HCT116 (cell line): ENCODE results near the gene FKBP14. TPM values are rescaled to one million over a fixed set of nuclear protein-coding genes. Genes with fewer than 3 reads are reported as not detected.
A peak's percentile ranks its signal among the peaks of the same experiment; 100 is the strongest.

ENCODE experiments used
- ATAC-seq: fragments of 200-7000 bp; cut with Tn5 transposase; 2 replicates; pipeline ENCODE4 v1.9.1; 2020; ENCODE audit warnings: mild to moderate bottlenecking, moderate library complexity
- BruUV-seq: library from RNA; stranded (reverse); fragments of 400-500 nt; replicated peaks from 2 replicates; lab custom pipeline; 2021; lab: Mats Ljungman, UMichigan
- CTCF ChIA-PET: fragments of 300-600 bp; sonication (Branson Sonifier 250); formaldehyde crosslinking; loops from one replicate; lab custom pipeline; 2021; ENCODE audit warnings: antibody characterized with exemption; lab: Charles Lee
- POLR2A ChIA-PET: fragments of 300-600, 350-600 bp; sonication (Branson Sonifier 250); formaldehyde crosslinking; loops from one replicate; lab custom pipeline; 2021; ENCODE audit warnings: antibody characterized with exemption; lab: Charles Lee
- RAD21 ChIA-PET, 2 experiments: fragments of 300-600 bp; sonication (Branson Sonifier 250); formaldehyde crosslinking; loops; one replicate each; lab custom pipeline; 2023; ENCODE audit warnings: low total read pairs in 2 of 2; ENCODE audit not compliant: uncharacterized antibody in 2 of 2, unreplicated experiment in 2 of 2, low non-redundant PET in 1 of 2; lab: Charles Lee
- DNase-seq: peaks from one replicate; pipeline ENCODE4 v3.0.0-alpha.2; 2010; ENCODE audit warnings: low read depth, low spot score
- H2AFZ ChIP-seq: fragments of 200-600 bp; shearing (Covaris generic), sonication (generic); 2 replicates; pipeline ENCODE4 v1.6.1; 2017; ENCODE audit warnings: low read depth, mixed run types, mixed read lengths, antibody characterized with exemption, low read length; ENCODE audit not compliant: poor library complexity, severe bottlenecking
- H3K27ac ChIP-seq: 2 replicates; pipeline ENCODE4 v1.5.1; 2012; ENCODE audit warnings: low read depth, low read length
- H3K27me3 ChIP-seq: fragments of 200-600 bp; sonication (generic); 2 replicates; pipeline ENCODE4 v1.6.1; 2016; ENCODE audit warnings: mixed run types, low read length, mixed read lengths; ENCODE audit not compliant: insufficient read depth
- H3K36me3 ChIP-seq, 2 experiments: fragments of 200-500 bp in 1 of 2; fragments of 200-600 bp in 1 of 2; sonication (Bioruptor generic) in 1 of 2; sonication (generic) in 1 of 2; 2 replicates each; pipeline versions ENCODE4 v1.5.1 to v1.6.1; 2014 to 2016; ENCODE audit warnings: low read length in 2 of 2, inconsistent platforms in 1 of 2, mixed read lengths in 1 of 2, mixed run types in 1 of 2; ENCODE audit not compliant: insufficient read depth in 2 of 2, control insufficient read depth in 1 of 2
- H3K4me1 ChIP-seq, 2 experiments: fragments of 200-600 bp in 1 of 2; sonication (generic) in 1 of 2; 2 replicates each; pipeline versions ENCODE4 v1.5.1 to v1.6.1; 2012 to 2017; ENCODE audit warnings: low read length in 2 of 2, inconsistent platforms in 1 of 2, mild to moderate bottlenecking in 1 of 2, mixed read lengths in 1 of 2, mixed run types in 1 of 2, moderate library complexity in 1 of 2; ENCODE audit not compliant: insufficient read depth in 2 of 2, control insufficient read depth in 1 of 2
- H3K4me2 ChIP-seq: fragments of 200-600 bp; sonication (generic); 2 replicates; pipeline ENCODE4 v1.6.1; 2017; ENCODE audit warnings: mixed run types, low read length, mixed read lengths
- H3K4me3 ChIP-seq, 2 experiments: fragments of 200-600 bp in 1 of 2; sonication (generic) in 1 of 2; replicated peaks in 1 of 2; 2 replicates each; pipeline ENCODE4 v1.5.1; 2011 to 2016; ENCODE audit warnings: low read length in 2 of 2, control low read depth in 1 of 2, low read depth in 1 of 2, mild to moderate bottlenecking in 1 of 2, mixed read lengths in 1 of 2, mixed run types in 1 of 2
- H3K79me2 ChIP-seq: fragments of 200-600 bp; sonication (generic); 2 replicates; pipeline ENCODE4 v1.6.1; 2017; ENCODE audit warnings: mild to moderate bottlenecking, mixed run types, low read length, moderate library complexity, mixed read lengths; ENCODE audit not compliant: insufficient read depth
- H3K9ac ChIP-seq: fragments of 200-600 bp; sonication (generic); 2 replicates; pipeline ENCODE4 v1.6.1; 2016; ENCODE audit warnings: low read length, mixed read lengths
- H3K9me2 ChIP-seq: fragments of 200-600 bp; sonication (generic), shearing (Covaris generic); 2 replicates; pipeline ENCODE4 v1.6.1; 2017; ENCODE audit warnings: mixed run types, mild to moderate bottlenecking, moderate library complexity; ENCODE audit not compliant: insufficient read depth
- H3K9me3 ChIP-seq, 2 experiments: fragments of 200-500 bp in 1 of 2; fragments of 200-600 bp in 1 of 2; sonication (Bioruptor generic) in 1 of 2; sonication (generic) in 1 of 2; 2 replicates each; pipeline ENCODE4 v1.6.1; 2014 to 2017; ENCODE audit warnings: low read length in 2 of 2, mixed read lengths in 2 of 2, inconsistent platforms in 1 of 2, low read depth in 1 of 2, mild to moderate bottlenecking in 1 of 2, mixed run types in 1 of 2, moderate library complexity in 1 of 2; ENCODE audit not compliant: control insufficient read depth in 1 of 2, insufficient read depth in 1 of 2
- H4K20me1 ChIP-seq: fragments of 200-600 bp; sonication (generic), shearing (Covaris generic); 2 replicates; pipeline ENCODE4 v1.6.1; 2017; ENCODE audit warnings: mixed run types, mild to moderate bottlenecking, moderate library complexity; ENCODE audit not compliant: insufficient read depth
- CBX3 ChIP-seq: IDR thresholded peaks from 2 replicates; pipeline ENCODE4 v1.6.1; 2012; ENCODE audit warnings: low read depth
- CEBPB ChIP-seq: IDR thresholded peaks from 2 replicates; pipeline ENCODE4 v1.6.1; 2012; ENCODE audit warnings: low read depth
- EGR1 ChIP-seq: IDR thresholded peaks from 2 replicates; pipeline ENCODE4 v1.6.1; 2012; ENCODE audit warnings: low read depth
- EZH2phosphoT487 ChIP-seq: fragments of 200-600 bp; IDR thresholded peaks from 2 replicates; pipeline ENCODE4 v1.6.1; 2018; ENCODE audit warnings: antibody characterized with exemption, borderline replicate concordance
- FOSL1 ChIP-seq: IDR thresholded peaks from 2 replicates; pipeline ENCODE4 v1.6.1; 2012; ENCODE audit warnings: low read depth
- JUND ChIP-seq: IDR thresholded peaks from 2 replicates; pipeline ENCODE4 v1.6.1; 2012
- POLR2A ChIP-seq: IDR thresholded peaks from 2 replicates; pipeline ENCODE4 v1.7.0; 2011; ENCODE audit warnings: borderline replicate concordance; ENCODE audit not compliant: insufficient read depth, insufficient read length; ENCODE audit errors: extremely low read depth
- POLR2AphosphoS5 ChIP-seq: IDR thresholded peaks from 2 replicates; pipeline ENCODE4 v1.6.1; 2011; ENCODE audit warnings: mild to moderate bottlenecking, low read depth, low read length, moderate library complexity
- SIN3A ChIP-seq: IDR thresholded peaks from 2 replicates; pipeline ENCODE4 v1.6.1; 2012; ENCODE audit warnings: low read depth
- SP1 ChIP-seq: IDR thresholded peaks from 2 replicates; pipeline ENCODE4 v1.6.1; 2012; ENCODE audit warnings: low read depth
- SRF ChIP-seq: IDR thresholded peaks from 2 replicates; pipeline ENCODE4 v1.6.1; 2012; ENCODE audit warnings: low read depth
- TCF7L2 ChIP-seq: IDR thresholded peaks from 2 replicates; pipeline ENCODE4 v1.7.0; 2011; ENCODE audit warnings: borderline replicate concordance, inconsistent platforms; ENCODE audit not compliant: insufficient read depth, insufficient read length; ENCODE audit errors: extremely low read depth
- YY1 ChIP-seq: IDR thresholded peaks from 2 replicates; pipeline ENCODE4 v1.6.1; 2011; ENCODE audit warnings: low read length, low read depth, moderate library complexity, mild to moderate bottlenecking; ENCODE audit not compliant: insufficient replicate concordance; ENCODE audit errors: extremely low read depth
- ZFX ChIP-seq: fragments of 450-650 bp; IDR thresholded peaks from 2 replicates; pipeline ENCODE4 v1.6.1; 2017
- ZNF274 ChIP-seq: fragments of 200-500 bp; sonication (Bioruptor generic); IDR thresholded peaks from 2 replicates; pipeline ENCODE4 v1.6.1; 2014; ENCODE audit warnings: mild to moderate bottlenecking, low read depth, low read length, inconsistent platforms
- intact Hi-C: fragments of 100-400 bp; cut with micrococcal nuclease; formaldehyde crosslinking; loops from 2 replicates; pipeline ENCODE4 v1.10.0; 2022
- total RNA-seq: library from RNA; stranded (reverse); gene quantifications from one replicate; pipeline ENCODE4 v1.2.1, GENCODE V29; 2021; ENCODE audit not compliant: unreplicated experiment
- TF ChIP-seq, protein P1 (sequence below): IDR thresholded peaks from 2 replicates; pipeline ENCODE4 v1.6.1; 2012

FKBP14 gene
- total RNA-seq, 1 experiment from 2014 or later: 13.6 TPM

DNA sequence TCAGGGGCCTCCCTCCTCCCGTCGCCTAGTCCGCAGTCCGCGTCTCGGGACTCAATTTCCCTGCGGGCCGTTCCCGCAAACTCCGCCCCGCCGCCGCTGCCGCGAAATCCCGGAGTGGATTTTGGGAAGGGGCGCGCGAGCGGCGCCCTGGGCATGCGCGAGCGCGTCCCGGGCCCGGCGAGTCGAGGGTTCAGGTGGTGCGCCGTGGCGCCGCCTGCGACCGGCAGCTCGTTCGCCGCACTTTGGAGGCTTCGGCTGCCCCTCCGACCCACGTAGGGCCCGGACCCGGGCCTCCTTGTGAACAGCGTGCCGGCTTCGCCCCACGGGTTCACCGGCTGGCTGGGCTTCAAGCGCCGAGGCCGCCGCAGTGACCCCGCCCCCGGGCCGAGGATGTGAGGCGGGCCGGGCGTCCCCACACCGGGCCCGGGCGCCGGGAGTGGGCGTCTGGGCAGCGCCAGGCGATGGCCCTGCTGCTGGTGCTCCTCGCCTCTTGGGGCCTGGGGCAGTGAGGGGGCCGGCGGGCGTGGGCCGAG lies 1.8 kb upstream of the FKBP14 start, which contains the start of gene PLEKHA8:
PLEKHA8 (plus strand) TSS at position 197 of the 533 bp plus-strand sequence. CDS start 351 bp downstream, outside the sequence.
- Histone ChIP-seq H3K27ac (peak within 1 kb of the TSS; percentile 66), H3K4me1 (peaks cover 15 to 32% of the 10 kb centered on the region in 2 experiments), H3K9me3 (no peaks in the 10 kb centered on the region), H3K9me2 (no peaks in the 10 kb centered on the region), H3K4me2 (peak within 1 kb of the TSS; percentile 94), H4K20me1 (peaks cover 10% of the 10 kb centered on the region; the same call in 1 of the 2 replicates), H3K9ac (peak within 1 kb of the TSS; percentile 58), H3K36me3 (peaks cover 0 to 3% of the 10 kb centered on the region in 2 experiments; a peak in 1 of 4 replicates), H3K4me3 (peak within 1 kb of the TSS; percentile 50 to 72), H2AFZ (peak within 1 kb of the TSS; percentile 96), H3K79me2 (peaks cover 48% of the 10 kb centered on the region), H3K27me3 (no peaks in the 10 kb centered on the region)
- POLR2A ChIA-PET: no interaction called here
- intact Hi-C loops: no loop called here
- RAD21 ChIA-PET: no interaction called here
- no TSS peak for BruUV-seq
- CTCF ChIA-PET: interaction anchor here (0.8 to 1.2 kb wide), 2 partner anchors 33 kb away, joined by 3 to 4 read pairs; no protein-coding TSS in a partner anchor
- ATAC-seq: peak; percentile 60
- TF ChIP-seq YY1: peak; percentile 69
- peak; percentile 56; the same call in 1 of the 2 replicates for TF ChIP-seq SIN3A
- TF ChIP-seq ZNF274: no peak
- TF ChIP-seq ZFX: peak; percentile 88
- no peak for TF ChIP-seq FOSL1
- TF ChIP-seq JUND: peak; percentile 58
- peak; percentile 99 for TF ChIP-seq SP1
- TF ChIP-seq EZH2phosphoT487: no peak
- TF ChIP-seq CBX3: peak; percentile 87; the same call in 1 of the 2 replicates
- 0 out of 2 replicates have a peak, but pooled peaks have one; percentile 29 for TF ChIP-seq SRF
- peak; percentile 85 for TF ChIP-seq POLR2AphosphoS5
- TF ChIP-seq TCF7L2: peak; percentile 85
- peak; percentile 36 for TF ChIP-seq POLR2A
- TF ChIP-seq CEBPB: no peak
- TF ChIP-seq EGR1: peak; percentile 64; the same call in 1 of the 2 replicates
- TF ChIP-seq, protein P1, sequence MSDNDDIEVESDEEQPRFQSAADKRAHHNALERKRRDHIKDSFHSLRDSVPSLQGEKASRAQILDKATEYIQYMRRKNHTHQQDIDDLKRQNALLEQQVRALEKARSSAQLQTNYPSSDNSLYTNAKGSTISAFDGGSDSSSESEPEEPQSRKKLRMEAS: peak; percentile 52
- peak; percentile 78 for DNase-seq
